ENCODE data around the gene SIK2. TPM values are rescaled to one million over a fixed set of nuclear protein-coding genes. Genes with fewer than 3 reads are reported as not detected.

SIK2 gene
- total and polyA plus RNA-seq, 2 donors (not counting 3 experiments of a cell fraction or from before 2014, with no cell fraction given) = 14.6 to 17.1 TPM

DNA sequence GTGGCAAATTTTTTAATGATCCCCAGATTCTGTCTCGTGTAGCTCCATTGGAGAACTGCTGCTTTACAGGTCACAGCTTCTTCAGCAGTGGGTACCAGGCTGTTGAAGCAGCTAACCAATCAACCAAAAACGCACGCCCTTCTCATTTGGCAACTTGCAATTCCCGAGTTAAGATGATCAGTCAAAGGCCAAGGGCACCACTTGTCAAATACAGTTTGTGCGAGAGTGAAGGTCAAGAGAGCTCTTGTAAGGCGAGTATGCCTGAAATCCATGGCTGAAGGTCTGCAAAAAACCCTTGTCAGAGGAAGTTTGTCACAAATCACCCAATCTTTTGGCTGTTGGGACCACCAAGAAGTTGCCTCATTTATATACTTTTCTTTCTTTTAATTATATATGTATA is 176.9 kb downstream of the SIK2 start:
- no peak for FAIRE-seq
- no peak overlapping the region for H3K4me3 ChIP-seq (replicated peaks in 1 of 3; ENCODE audit: insufficient read depth in 1 of 3, low read depth in 1 of 3, low read length in 3 of 3)
- CTCF ChIA-PET = interaction anchor here (0.8 to 2.1 kb wide), 10 partner anchors 8 to 193 kb away, joined by 3 to 17 read pairs (median 5); partner anchors contain the start of genes PPP2R1B and SIK2
- no peaks in the 10 kb centered on the region for H3K36me3 ChIP-seq (ENCODE audit: control insufficient read depth in 2 of 2, extremely low read depth in 1 of 2, insufficient read depth in 2 of 2, low read length in 2 of 2)
- no TSS peak for BruUV-seq (replicated peaks)
- H3K4me2 ChIP-seq (ENCODE audit: insufficient read depth, low read length) = no peak overlapping the region
- no peaks in the 10 kb centered on the region for H3K9me1 ChIP-seq (replicated peaks; ENCODE audit: control insufficient read depth, extremely low read depth, insufficient read depth, low read length)
- TF ChIP-seq MYC (IDR thresholded peaks at IDR 0.05; ENCODE audit: low read depth, low read length) (no peak), JUN (IDR thresholded peaks at IDR 0.05; ENCODE audit: borderline replicate concordance, insufficient read depth, insufficient read length, low read depth) (no peak), POLR2A (IDR thresholded peaks at IDR 0.05; ENCODE audit: low read depth, low read length) (no peak)
- TF ChIP-seq, protein P1, sequence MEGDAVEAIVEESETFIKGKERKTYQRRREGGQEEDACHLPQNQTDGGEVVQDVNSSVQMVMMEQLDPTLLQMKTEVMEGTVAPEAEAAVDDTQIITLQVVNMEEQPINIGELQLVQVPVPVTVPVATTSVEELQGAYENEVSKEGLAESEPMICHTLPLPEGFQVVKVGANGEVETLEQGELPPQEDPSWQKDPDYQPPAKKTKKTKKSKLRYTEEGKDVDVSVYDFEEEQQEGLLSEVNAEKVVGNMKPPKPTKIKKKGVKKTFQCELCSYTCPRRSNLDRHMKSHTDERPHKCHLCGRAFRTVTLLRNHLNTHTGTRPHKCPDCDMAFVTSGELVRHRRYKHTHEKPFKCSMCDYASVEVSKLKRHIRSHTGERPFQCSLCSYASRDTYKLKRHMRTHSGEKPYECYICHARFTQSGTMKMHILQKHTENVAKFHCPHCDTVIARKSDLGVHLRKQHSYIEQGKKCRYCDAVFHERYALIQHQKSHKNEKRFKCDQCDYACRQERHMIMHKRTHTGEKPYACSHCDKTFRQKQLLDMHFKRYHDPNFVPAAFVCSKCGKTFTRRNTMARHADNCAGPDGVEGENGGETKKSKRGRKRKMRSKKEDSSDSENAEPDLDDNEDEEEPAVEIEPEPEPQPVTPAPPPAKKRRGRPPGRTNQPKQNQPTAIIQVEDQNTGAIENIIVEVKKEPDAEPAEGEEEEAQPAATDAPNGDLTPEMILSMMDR (IDR thresholded peaks at IDR 0.05; ENCODE audit: extremely low read depth in 1 of 2, insufficient read depth in 1 of 2, low read depth in 1 of 2, low read length in 2 of 2) = no peak
- no peak overlapping the region for H3K9ac ChIP-seq (replicated peaks; ENCODE audit: extremely low read depth, insufficient read depth, low read length)
- no peaks in the 10 kb centered on the region for H3K9me3 ChIP-seq (replicated peaks; ENCODE audit: control insufficient read depth, insufficient read depth, low read length)
- H2AFZ ChIP-seq (ENCODE audit: low read depth, low read length) = no peak overlapping the region
- dilution Hi-C loops (cut with MboI; ENCODE audit: extremely low pct_ligation_motif_present, low sequenced_read_pairs) = no loop called here
- no peak for DNase-seq (ENCODE audit: low read depth, low spot score)
- no peak overlapping the region for H3K27ac ChIP-seq (ENCODE audit: insufficient read depth, low read depth, low read length)
- POLR2A ChIA-PET = no interaction called here
- no peaks in the 10 kb centered on the region for H3K27me3 ChIP-seq (ENCODE audit: control insufficient read depth in 2 of 2, insufficient read depth in 2 of 2, low read length in 2 of 2)
- H3K4me1 ChIP-seq (ENCODE audit: control insufficient read depth, extremely low read depth, insufficient read depth, low read length) = no peaks in the 10 kb centered on the region
- intact Hi-C loops (cut with micrococcal nuclease) = no loop called here
- no peaks in the 10 kb centered on the region for H3K79me2 ChIP-seq (ENCODE audit: control insufficient read depth, insufficient read depth, low read length)
- no peaks in the 10 kb centered on the region for H4K20me1 ChIP-seq (replicated peaks; ENCODE audit: control insufficient read depth, extremely low read depth, insufficient read depth, low read length)

Other genes starting within 250 kb of the SIK2 start
- not detected in 2 replicates for gene POU2AF1, start 223.2 kb upstream of the SIK2 start, total RNA-seq
- not detected in 2 replicates for gene POU2AF1, start 223.2 kb upstream of the SIK2 start, polyA plus RNA-seq
- not detected in 2 replicates for gene BTG4, start 90.1 kb upstream of the SIK2 start, total RNA-seq
- not detected in 2 replicates for gene BTG4, start 90.1 kb upstream of the SIK2 start, polyA plus RNA-seq
- gene HOATZ, start 87.7 kb upstream of the SIK2 start, total RNA-seq = not detected in 2 replicates
- not detected in 2 replicates for gene HOATZ, start 87.7 kb upstream of the SIK2 start, polyA plus RNA-seq
- 2.2 and 2.3 TPM in 2 replicates for gene LAYN, start 61.7 kb upstream of the SIK2 start, total RNA-seq
- 0.43 and 0.92 TPM in 2 replicates for gene LAYN, start 61.7 kb upstream of the SIK2 start, polyA plus RNA-seq
- gene PPP2R1B, start 163.9 kb downstream of the SIK2 start, total RNA-seq = 42.7 and 50.8 TPM in 2 replicates
- 17.0 and 18.0 TPM in 2 replicates for gene PPP2R1B, start 163.9 kb downstream of the SIK2 start, polyA plus RNA-seq